Kidney (tissue), 14 donors: ENCODE data around the gene NPFF. TPM values are rescaled to one million over a fixed set of nuclear protein-coding genes. Genes with fewer than 3 reads are reported as not detected.

Source experiments
- DNase-seq, 5 donors: peaks; one replicate each; pipeline ENCODE4 v3.0.0-alpha.2; 2013 to 2020
- FAIRE-seq: peaks from 2 replicates; lab custom pipeline; 2012; peaks lifted over from hg19 to GRCh38; lab: Jason Lieb, UNC
- H3K27ac ChIP-seq, 2 donors: one replicate each; pipeline ENCODE4 v1.7.0; 2013; ENCODE audit warnings: low read depth in 2 of 2, low read length in 2 of 2, inconsistent platforms in 1 of 2
- H3K27me3 ChIP-seq: one replicate; pipeline ENCODE4 v1.7.1; 2013; ENCODE audit warnings: low read length, inconsistent platforms; ENCODE audit not compliant: control insufficient read depth, insufficient read depth
- H3K36me3 ChIP-seq, 3 donors: one replicate each; pipeline versions ENCODE4 v1.7.0 to v1.7.1; 2013; ENCODE audit warnings: low read length in 3 of 3, control low read depth in 1 of 3, inconsistent platforms in 1 of 3; ENCODE audit not compliant: insufficient read depth in 3 of 3, control insufficient read depth in 2 of 3
- H3K4me1 ChIP-seq, 3 donors: one replicate each; pipeline versions ENCODE4 v1.7.0 to v1.7.1; 2013; ENCODE audit warnings: low read length in 3 of 3, inconsistent platforms in 1 of 3, low read depth in 1 of 3; ENCODE audit not compliant: control insufficient read depth in 2 of 3, insufficient read depth in 2 of 3
- H3K4me3 ChIP-seq, 3 donors: one replicate each; pipeline versions ENCODE4 v1.7.0 to v1.8.1; 2013; ENCODE audit warnings: low read length in 3 of 3, control low read depth in 1 of 3, inconsistent platforms in 1 of 3
- H3K9ac ChIP-seq, 3 donors: one replicate each; pipeline versions ENCODE4 v1.7.0 to v1.7.1; 2013; ENCODE audit warnings: low read length in 3 of 3, control low read depth in 1 of 3, inconsistent platforms in 1 of 3
- H3K9me3 ChIP-seq, 3 donors: one replicate each; pipeline versions ENCODE4 v1.7.0 to v1.7.1; 2013; ENCODE audit warnings: low read length in 3 of 3, control low read depth in 1 of 3, inconsistent platforms in 1 of 3; ENCODE audit not compliant: control insufficient read depth in 2 of 3, insufficient read depth in 1 of 3
- intact Hi-C: fragments of 100-400 bp; cut with DNase I; formaldehyde crosslinking; loops from one replicate; pipeline ENCODE4 v1.11.1; 2022
- polyA plus RNA-seq: library from polyadenylated mRNA; stranded (reverse); fragments of 350-450 nt; fragmentation: Illumina TruSeq; extraction: RNeasy Lipid Tissue Mini Kit (QIAGEN cat#74804); gene quantifications from one replicate; pipeline ENCODE4 v1.2.3, GENCODE V29; 2014; ENCODE audit warnings: low read depth, low replicate concordance; ENCODE audit not compliant: insufficient read depth
- total RNA-seq: library from RNA; stranded (reverse); fragmentation: NEBNext Ultra II Directional; extraction: Animal tissue kit (Norgen Biotek cat#: 25700); gene quantifications from one replicate; pipeline ENCODE4 v1.2.1, GENCODE V29; 2021
- TF ChIP-seq, protein P1 (sequence below): IDR thresholded peaks from 3 replicates; pipeline ENCODE4 v1.5.1; 2012; ENCODE audit warnings: mild to moderate bottlenecking, moderate library complexity, borderline replicate concordance; ENCODE audit not compliant: insufficient read depth; ENCODE audit errors: extremely low read depth
- donor health status: control.
- donor health status: control.
- donor health status: control.
- donor health status: control.
- donor health status: control.
- donor health status: DM: yes; HTN: yes; CAD: no.
- donor health status: Normal renal cell carcinoma (clear cell type).

NPFF gene
- total and polyA plus RNA-seq, 2 donors from 2014 or later: 1.3 TPM; not detected in 1

DNA sequence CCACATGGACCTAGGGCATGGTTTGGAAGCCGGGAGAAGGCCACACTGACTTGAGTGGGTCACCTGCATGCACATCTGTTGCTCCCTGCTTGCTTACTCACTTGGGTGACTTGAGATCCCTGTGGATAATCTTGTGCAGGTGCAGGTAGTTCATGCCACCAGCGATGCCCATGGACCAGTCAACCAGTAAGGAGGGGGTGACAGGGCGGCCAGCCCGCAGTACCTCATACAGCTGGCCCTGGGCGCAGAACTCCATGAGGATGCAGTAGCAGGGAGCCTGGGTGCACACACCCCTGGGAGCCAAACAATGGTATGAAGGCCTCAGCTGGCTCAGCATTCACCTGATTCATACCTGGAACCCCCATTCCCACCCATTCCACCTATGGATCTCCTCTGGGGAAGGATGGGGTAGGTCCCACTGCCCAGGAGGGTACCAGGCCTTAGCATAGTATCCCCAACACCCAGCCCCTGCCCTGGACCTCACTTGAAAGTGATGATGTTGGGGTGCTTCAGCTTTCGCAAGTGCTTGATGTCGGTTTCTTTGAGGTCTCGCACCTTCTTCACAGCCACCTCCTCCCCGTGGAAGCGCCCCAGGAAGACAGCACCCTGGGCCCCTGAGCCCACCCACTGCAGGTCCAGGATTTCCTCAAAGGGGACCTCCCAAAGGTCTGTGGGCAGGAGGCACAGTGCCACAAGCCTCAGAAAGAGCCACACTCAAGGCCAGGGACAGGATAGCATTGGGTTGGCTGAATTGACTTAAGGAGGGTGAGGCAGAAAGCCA lies 21.1 kb downstream of the NPFF start:
- Histone ChIP-seq H3K36me3 (peaks cover 9 to 24% (median 24%) of the 10 kb centered on the region in 3 donors), H3K4me3 (no peak overlapping the region), H3K9ac (no peak overlapping the region), H3K27ac (no peak overlapping the region), H3K4me1 (peaks cover 0 to 3% (median 3%) of the 10 kb centered on the region in 3 donors), H3K9me3 (no peaks in the 10 kb centered on the region), H3K27me3 (no peaks in the 10 kb centered on the region)
- DNase-seq (peak in 1 of 5 donors; percentile 57), FAIRE-seq (no peak)
- TF ChIP-seq, protein P1, sequence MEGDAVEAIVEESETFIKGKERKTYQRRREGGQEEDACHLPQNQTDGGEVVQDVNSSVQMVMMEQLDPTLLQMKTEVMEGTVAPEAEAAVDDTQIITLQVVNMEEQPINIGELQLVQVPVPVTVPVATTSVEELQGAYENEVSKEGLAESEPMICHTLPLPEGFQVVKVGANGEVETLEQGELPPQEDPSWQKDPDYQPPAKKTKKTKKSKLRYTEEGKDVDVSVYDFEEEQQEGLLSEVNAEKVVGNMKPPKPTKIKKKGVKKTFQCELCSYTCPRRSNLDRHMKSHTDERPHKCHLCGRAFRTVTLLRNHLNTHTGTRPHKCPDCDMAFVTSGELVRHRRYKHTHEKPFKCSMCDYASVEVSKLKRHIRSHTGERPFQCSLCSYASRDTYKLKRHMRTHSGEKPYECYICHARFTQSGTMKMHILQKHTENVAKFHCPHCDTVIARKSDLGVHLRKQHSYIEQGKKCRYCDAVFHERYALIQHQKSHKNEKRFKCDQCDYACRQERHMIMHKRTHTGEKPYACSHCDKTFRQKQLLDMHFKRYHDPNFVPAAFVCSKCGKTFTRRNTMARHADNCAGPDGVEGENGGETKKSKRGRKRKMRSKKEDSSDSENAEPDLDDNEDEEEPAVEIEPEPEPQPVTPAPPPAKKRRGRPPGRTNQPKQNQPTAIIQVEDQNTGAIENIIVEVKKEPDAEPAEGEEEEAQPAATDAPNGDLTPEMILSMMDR: no peak
- intact Hi-C loops: no loop called here

DNA sequence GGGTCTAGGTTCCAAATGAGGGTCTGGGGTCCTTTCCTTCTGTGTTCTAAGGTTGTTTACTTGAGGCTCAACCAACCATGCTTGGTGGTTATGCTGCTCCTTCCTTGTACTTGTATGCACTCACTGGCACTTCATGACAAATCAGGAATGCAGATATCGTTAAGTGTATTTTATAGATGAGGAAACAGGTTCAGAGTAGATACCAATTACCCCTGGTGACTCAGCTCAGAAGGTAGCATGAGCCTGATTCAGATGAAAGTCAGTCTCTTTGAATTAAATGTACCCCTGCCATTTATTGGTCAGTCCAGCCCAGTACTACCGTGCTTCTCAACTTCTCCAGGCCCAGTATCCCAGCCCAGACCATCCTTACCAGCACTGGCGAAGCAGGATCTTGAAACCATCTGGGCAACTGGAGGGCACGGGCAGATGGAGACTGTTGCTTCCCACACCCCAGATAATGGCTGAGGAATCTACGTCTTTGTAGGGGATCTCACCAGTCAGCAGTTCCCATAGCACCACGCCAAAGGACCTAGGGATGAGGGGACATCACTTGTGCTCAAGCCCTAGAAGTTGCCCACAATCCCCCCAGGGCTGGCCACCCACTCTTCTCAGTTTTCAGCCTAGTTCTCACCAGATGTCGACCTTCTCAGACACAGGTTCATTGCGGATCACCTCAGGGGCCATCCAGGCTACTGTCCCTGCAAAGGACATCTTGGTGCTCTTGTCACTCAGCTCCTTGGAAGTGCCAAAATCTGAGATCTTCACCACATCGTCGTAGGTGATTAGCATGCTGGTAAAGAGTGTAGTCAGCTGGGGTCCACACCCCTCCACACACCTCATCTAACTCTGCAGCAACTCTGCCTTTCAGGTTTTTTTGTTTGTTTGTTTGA lies 22.4 kb downstream of the NPFF start:
- intact Hi-C loops: no loop called here

DNA sequence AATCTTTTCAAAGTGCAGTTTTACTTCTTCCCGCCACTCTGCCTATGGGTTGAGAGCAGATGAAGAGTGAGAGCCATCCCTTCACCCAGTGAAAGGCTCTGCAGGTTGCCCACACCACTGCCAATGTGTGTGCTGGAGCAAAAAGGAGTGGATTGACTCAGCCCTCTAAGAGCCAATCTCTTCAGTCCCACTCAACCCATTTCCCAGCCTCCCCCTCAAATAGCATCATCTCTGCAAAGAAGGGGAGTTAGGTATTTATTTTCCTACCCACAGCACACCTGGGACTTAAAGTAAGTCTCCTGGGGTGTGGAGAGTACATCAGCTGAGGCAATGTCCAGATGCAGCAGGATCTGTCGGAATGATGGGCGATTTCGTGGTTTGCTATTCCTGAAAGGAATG lies 23.3 kb downstream of the NPFF start:
- no peaks in the 10 kb centered on the region for H3K9me3 ChIP-seq
- no peaks in the 10 kb centered on the region for H3K27me3 ChIP-seq
- H3K36me3 ChIP-seq: peaks cover 11 to 46% (median 31%) of the 10 kb centered on the region in 3 donors
- DNase-seq: no peak
- no peaks in the 10 kb centered on the region for H3K4me1 ChIP-seq
- H3K9ac ChIP-seq: no peak overlapping the region
- TF ChIP-seq, protein P1: no peak
- intact Hi-C loops: no loop called here
- FAIRE-seq: no peak
- no peak overlapping the region for H3K4me3 ChIP-seq
- peak overlapping the region in 1 of 2 donors; percentile 28 for H3K27ac ChIP-seq

More for the DNA sequence above, 22.4 kb downstream of the NPFF start:
- H3K27me3 ChIP-seq: no peaks in the 10 kb centered on the region
- H3K4me1 ChIP-seq: peaks cover 0 to 3% (median 3%) of the 10 kb centered on the region in 3 donors
- FAIRE-seq (no peak), DNase-seq (no peak)
- H3K9ac ChIP-seq: no peak overlapping the region
- TF ChIP-seq, protein P1: no peak
- no peak overlapping the region for H3K27ac ChIP-seq
- no peaks in the 10 kb centered on the region for H3K9me3 ChIP-seq
- no peak overlapping the region for H3K4me3 ChIP-seq
- H3K36me3 ChIP-seq: peaks cover 10 to 36% (median 28%) of the 10 kb centered on the region in 3 donors
